ENCODE measurements around the gene SLMAP.

The SLMAP gene

GRCh38 chr3:57937092-57937491 lies 181.0 kb downstream of the SLMAP start:
- DNase-seq (ENCODE audit: low read depth in 1 of 2, low spot score in 1 of 2) = no peak
- no peak for TF ChIP-seq GABPA (IDR thresholded peaks at IDR 0.05; ENCODE audit: low read depth)
- TF ChIP-seq POLR2AphosphoS5 (IDR thresholded peaks at IDR 0.05; ENCODE audit: low read depth) = no peak
- no peak for TF ChIP-seq CTCF (IDR thresholded peaks at IDR 0.05; ENCODE audit: insufficient read depth, low read length)
- no peak for TF ChIP-seq REST (IDR thresholded peaks at IDR 0.05; ENCODE audit: insufficient replicate concordance, low read depth)
- no peak for TF ChIP-seq SPI1 (IDR thresholded peaks at IDR 0.05; ENCODE audit: borderline replicate concordance, low read depth)
- Histone ChIP-seq H3K27ac (replicated peaks) (no peak overlapping the region), H3K27me3 (ENCODE audit: insufficient read depth, poor library complexity, severe bottlenecking) (no peaks in the 10 kb centered on the region), H3K4me3 (replicated peaks; ENCODE audit: insufficient read depth, low read length) (no peak overlapping the region)

- TF ChIP-seq GABPA (IDR thresholded peaks at IDR 0.05; ENCODE audit: low read depth) = no peak
- TF ChIP-seq SPI1 (IDR thresholded peaks at IDR 0.05; ENCODE audit: borderline replicate concordance, low read depth) = no peak
- TF ChIP-seq POLR2AphosphoS5 (IDR thresholded peaks at IDR 0.05; ENCODE audit: low read depth) = no peak
- TF ChIP-seq REST (IDR thresholded peaks at IDR 0.05; ENCODE audit: insufficient replicate concordance, low read depth) = no peak
- no peak for TF ChIP-seq CTCF (IDR thresholded peaks at IDR 0.05; ENCODE audit: insufficient read depth, low read length)
- Histone ChIP-seq H3K27me3 (ENCODE audit: insufficient read depth, poor library complexity, severe bottlenecking) (no peaks in the 10 kb centered on the region), H3K4me3 (replicated peaks; ENCODE audit: insufficient read depth, low read length) (no peak overlapping the region), H3K27ac (replicated peaks) (no peak overlapping the region)
- no peak for DNase-seq (ENCODE audit: low read depth in 1 of 2, low spot score in 1 of 2)
Measured at GRCh38 chr3:57939775-57940174, 183.7 kb downstream of the SLMAP start.

- TF ChIP-seq REST (IDR thresholded peaks at IDR 0.05; ENCODE audit: insufficient replicate concordance, low read depth) = no peak
- TF ChIP-seq CTCF (IDR thresholded peaks at IDR 0.05; ENCODE audit: insufficient read depth, low read length) = no peak
- no peak for TF ChIP-seq GABPA (IDR thresholded peaks at IDR 0.05; ENCODE audit: low read depth)
- TF ChIP-seq POLR2AphosphoS5 (IDR thresholded peaks at IDR 0.05; ENCODE audit: low read depth) = no peak
- TF ChIP-seq SPI1 (IDR thresholded peaks at IDR 0.05; ENCODE audit: borderline replicate concordance, low read depth) = no peak
Measured at GRCh38 chr3:57942388-57942787, 186.3 kb downstream of the SLMAP start.

More at GRCh38 chr3:57942388-57942787, 186.3 kb downstream of the SLMAP start:
- Histone ChIP-seq H3K4me3 (replicated peaks; ENCODE audit: insufficient read depth, low read length) (no peak overlapping the region), H3K27ac (replicated peaks) (no peak overlapping the region), H3K27me3 (ENCODE audit: insufficient read depth, poor library complexity, severe bottlenecking) (no peaks in the 10 kb centered on the region)
- no peak for DNase-seq (ENCODE audit: low read depth in 1 of 2, low spot score in 1 of 2)

Measured in HL-60 (cell line).